Measurements from ENCODE around the gene METTL8.
A peak's percentile ranks its signal among the peaks of the same experiment; 100 is the strongest.
"Not testable (repeated sequence)": the region's sequence is repeated elsewhere in the genome, so short reads cannot be mapped to it uniquely, and the experiment has no call there.

The METTL8 gene

GRCh38 chr2:171420728-171421563, 12.8 kb downstream of the METTL8 start:
- H3K36me3 ChIP-seq (ENCODE audit: insufficient read depth, low read length) = no peaks in the 10 kb centered on the region
- H3K9ac ChIP-seq (ENCODE audit: low read length) = no peak overlapping the region
- no peak overlapping the region for H3K4me3 ChIP-seq (ENCODE audit: low read depth in 1 of 2, low read length in 2 of 2)
- H3K27me3 ChIP-seq (ENCODE audit: control insufficient read depth in 1 of 2, insufficient read depth in 2 of 2, low read length in 2 of 2) = no peaks in the 10 kb centered on the region
- no peaks in the 10 kb centered on the region for H3K4me1 ChIP-seq (ENCODE audit: insufficient read depth, low read length)
- H3K27ac ChIP-seq (ENCODE audit: low read depth, low read length) = no peak overlapping the region
- no peaks in the 10 kb centered on the region for H3K9me3 ChIP-seq (ENCODE audit: low read length)

GRCh38 chr2:171419333-171419732, 14.5 kb downstream of the METTL8 start:
- H3K27me3 ChIP-seq (ENCODE audit: control insufficient read depth in 1 of 2, insufficient read depth in 2 of 2, low read length in 2 of 2) = no peaks in the 10 kb centered on the region
- H3K36me3 ChIP-seq (ENCODE audit: insufficient read depth, low read length) = no peaks in the 10 kb centered on the region
- no peak overlapping the region for H3K27ac ChIP-seq (ENCODE audit: low read depth, low read length)
- no peaks in the 10 kb centered on the region for H3K4me1 ChIP-seq (ENCODE audit: insufficient read depth, low read length)
- no peak overlapping the region for H3K4me3 ChIP-seq (ENCODE audit: low read depth in 1 of 2, low read length in 2 of 2)
- no peaks in the 10 kb centered on the region for H3K9me3 ChIP-seq (ENCODE audit: low read length)
- no peak overlapping the region for H3K9ac ChIP-seq (ENCODE audit: low read length)

GRCh38 chr2:171416009-171416926, 17.5 kb downstream of the METTL8 start:
- no peak overlapping the region for H3K9ac ChIP-seq (ENCODE audit: low read length)
- H3K4me3 ChIP-seq (ENCODE audit: low read depth in 1 of 2, low read length in 2 of 2) = no peak overlapping the region

GRCh38 chr2:171414645-171415044, 19.1 kb downstream of the METTL8 start:
- not testable (repeated sequence) for H3K36me3 ChIP-seq (ENCODE audit: insufficient read depth, low read length); H3K9ac ChIP-seq (ENCODE audit: low read length); H3K27ac ChIP-seq (ENCODE audit: low read depth, low read length); H3K9me3 ChIP-seq (ENCODE audit: low read length); H3K27me3 ChIP-seq (ENCODE audit: control insufficient read depth in 1 of 2, insufficient read depth in 2 of 2, low read length in 2 of 2); H3K4me3 ChIP-seq (ENCODE audit: low read depth in 1 of 2, low read length in 2 of 2)
- H3K4me1 ChIP-seq (ENCODE audit: insufficient read depth, low read length) = peaks cover 29% of the 10 kb centered on the region

More at GRCh38 chr2:171416009-171416926, 17.5 kb downstream of the METTL8 start:
- peak overlapping the region; percentile 15 for H3K27ac ChIP-seq (ENCODE audit: low read depth, low read length)
- H3K36me3 ChIP-seq (ENCODE audit: insufficient read depth, low read length) = no peaks in the 10 kb centered on the region
- no peaks in the 10 kb centered on the region for H3K9me3 ChIP-seq (ENCODE audit: low read length)
- peaks cover 18% of the 10 kb centered on the region for H3K4me1 ChIP-seq (ENCODE audit: insufficient read depth, low read length)
- no peaks in the 10 kb centered on the region for H3K27me3 ChIP-seq (ENCODE audit: control insufficient read depth in 1 of 2, insufficient read depth in 2 of 2, low read length in 2 of 2)

GRCh38 chr2:171412571-171413175, 21.1 kb downstream of the METTL8 start:
- no peak overlapping the region for H3K4me3 ChIP-seq (ENCODE audit: low read depth in 1 of 2, low read length in 2 of 2)
- no peak overlapping the region for H3K9ac ChIP-seq (ENCODE audit: low read length)
- no peaks in the 10 kb centered on the region for H3K9me3 ChIP-seq (ENCODE audit: low read length)
- no peaks in the 10 kb centered on the region for H3K36me3 ChIP-seq (ENCODE audit: insufficient read depth, low read length)
- peaks cover 33% of the 10 kb centered on the region for H3K4me1 ChIP-seq (ENCODE audit: insufficient read depth, low read length)
- no peak overlapping the region for H3K27ac ChIP-seq (ENCODE audit: low read depth, low read length)
- H3K27me3 ChIP-seq (ENCODE audit: control insufficient read depth in 1 of 2, insufficient read depth in 2 of 2, low read length in 2 of 2) = no peaks in the 10 kb centered on the region

GRCh38 chr2:171411791-171412483, 21.9 kb downstream of the METTL8 start:
- H3K27ac ChIP-seq (ENCODE audit: low read depth, low read length) = no peak overlapping the region
- no peak overlapping the region for H3K9ac ChIP-seq (ENCODE audit: low read length)
- H3K4me3 ChIP-seq (ENCODE audit: low read depth in 1 of 2, low read length in 2 of 2) = no peak overlapping the region
- no peaks in the 10 kb centered on the region for H3K9me3 ChIP-seq (ENCODE audit: low read length)
- H3K36me3 ChIP-seq (ENCODE audit: insufficient read depth, low read length) = no peaks in the 10 kb centered on the region
- H3K4me1 ChIP-seq (ENCODE audit: insufficient read depth, low read length) = peaks cover 33% of the 10 kb centered on the region
- H3K27me3 ChIP-seq (ENCODE audit: control insufficient read depth in 1 of 2, insufficient read depth in 2 of 2, low read length in 2 of 2) = no peaks in the 10 kb centered on the region

GRCh38 chr2:171411214-171411613, 22.6 kb downstream of the METTL8 start:
- Histone ChIP-seq H3K27me3 (ENCODE audit: control insufficient read depth in 1 of 2, insufficient read depth in 2 of 2, low read length in 2 of 2) (no peaks in the 10 kb centered on the region), H3K4me1 (ENCODE audit: insufficient read depth, low read length) (peaks cover 33% of the 10 kb centered on the region), H3K9ac (ENCODE audit: low read length) (no peak overlapping the region), H3K27ac (ENCODE audit: low read depth, low read length) (no peak overlapping the region), H3K9me3 (ENCODE audit: low read length) (no peaks in the 10 kb centered on the region), H3K36me3 (ENCODE audit: insufficient read depth, low read length) (no peaks in the 10 kb centered on the region), H3K4me3 (ENCODE audit: low read depth in 1 of 2, low read length in 2 of 2) (no peak overlapping the region)

GRCh38 chr2:171410624-171411023, 23.2 kb downstream of the METTL8 start:
- no peaks in the 10 kb centered on the region for H3K36me3 ChIP-seq (ENCODE audit: insufficient read depth, low read length)
- no peak overlapping the region for H3K9ac ChIP-seq (ENCODE audit: low read length)
- H3K9me3 ChIP-seq (ENCODE audit: low read length) = no peaks in the 10 kb centered on the region
- H3K27me3 ChIP-seq (ENCODE audit: control insufficient read depth in 1 of 2, insufficient read depth in 2 of 2, low read length in 2 of 2) = no peaks in the 10 kb centered on the region
- peaks cover 33% of the 10 kb centered on the region for H3K4me1 ChIP-seq (ENCODE audit: insufficient read depth, low read length)
- no peak overlapping the region for H3K27ac ChIP-seq (ENCODE audit: low read depth, low read length)
- no peak overlapping the region for H3K4me3 ChIP-seq (ENCODE audit: low read depth in 1 of 2, low read length in 2 of 2)

GRCh38 chr2:171410101-171410500, 23.7 kb downstream of the METTL8 start:
- peaks cover 33% of the 10 kb centered on the region for H3K4me1 ChIP-seq (ENCODE audit: insufficient read depth, low read length)
- H3K4me3 ChIP-seq (ENCODE audit: low read depth in 1 of 2, low read length in 2 of 2) = no peak overlapping the region
- no peaks in the 10 kb centered on the region for H3K9me3 ChIP-seq (ENCODE audit: low read length)
- no peaks in the 10 kb centered on the region for H3K27me3 ChIP-seq (ENCODE audit: control insufficient read depth in 1 of 2, insufficient read depth in 2 of 2, low read length in 2 of 2)
- peak overlapping the region; percentile 50 for H3K27ac ChIP-seq (ENCODE audit: low read depth, low read length)
- H3K36me3 ChIP-seq (ENCODE audit: insufficient read depth, low read length) = no peaks in the 10 kb centered on the region
- H3K9ac ChIP-seq (ENCODE audit: low read length) = no peak overlapping the region

- no peaks in the 10 kb centered on the region for H3K27me3 ChIP-seq (ENCODE audit: control insufficient read depth in 1 of 2, insufficient read depth in 2 of 2, low read length in 2 of 2)
- peak overlapping the region; percentile 5 for H3K9ac ChIP-seq (ENCODE audit: low read length)
- H3K9me3 ChIP-seq (ENCODE audit: low read length) = no peaks in the 10 kb centered on the region
- peak overlapping the region; percentile 50 for H3K27ac ChIP-seq (ENCODE audit: low read depth, low read length)
- H3K36me3 ChIP-seq (ENCODE audit: insufficient read depth, low read length) = no peaks in the 10 kb centered on the region
- peak overlapping the region in 1 of 2 donors; percentile 46 for H3K4me3 ChIP-seq (ENCODE audit: low read depth in 1 of 2, low read length in 2 of 2)
- H3K4me1 ChIP-seq (ENCODE audit: insufficient read depth, low read length) = peaks cover 33% of the 10 kb centered on the region
Measured at GRCh38 chr2:171409436-171409971, 24.3 kb downstream of the METTL8 start.
